Pons (tissue), 1 donor: ENCODE measurements around the gene TRA2A.
"Not testable (repeated sequence)": the region's sequence is repeated elsewhere in the genome, so short reads cannot be mapped to it uniquely, and the experiment has no call there.

Experiments used
- DNase-seq: peaks from one replicate; pipeline ENCODE4 v3.0.0-alpha.2; 2016; ENCODE audit warnings: low spot score

The TRA2A gene

GRCh38 chr7:23531794-23532489, at the start of gene TRA2A:
Gene TRA2A, minus strand, starts transcription at chr7:23531981. Its CDS starts 157 bp downstream, at chr7:23531824.
- DNase-seq: peak; percentile 97

GRCh38 chr7:23570592-23571200, 38.9 kb upstream of the TRA2A start:
- peak; percentile 86 for DNase-seq

GRCh38 chr7:23558303-23558702, 26.5 kb upstream of the TRA2A start:
- DNase-seq: no peak

GRCh38 chr7:23547662-23548061, 15.9 kb upstream of the TRA2A start:
- DNase-seq: no peak

- peak; percentile 93 for DNase-seq
Observed at GRCh38 chr7:23546897-23547572, 15.3 kb upstream of the TRA2A start.

GRCh38 chr7:23545493-23545892, 13.7 kb upstream of the TRA2A start:
- no peak for DNase-seq

- DNase-seq: no peak
Observed at GRCh38 chr7:23544913-23545354, 13.2 kb upstream of the TRA2A start.

GRCh38 chr7:23542752-23543151, 11.0 kb upstream of the TRA2A start:
- DNase-seq: no peak

- DNase-seq: no peak
Observed at GRCh38 chr7:23539494-23539907, 7.7 kb upstream of the TRA2A start.

- no peak for DNase-seq
Observed at GRCh38 chr7:23538301-23538700, 6.5 kb upstream of the TRA2A start.

GRCh38 chr7:23533238-23533604, 1.4 kb upstream of the TRA2A start:
- DNase-seq: no peak

GRCh38 chr7:23532490-23533237, 883 bp upstream of the TRA2A start:
- no peak for DNase-seq

GRCh38 chr7:23531050-23531793, 559 bp downstream of the TRA2A start:
- DNase-seq: peak; percentile 50

- peak; percentile 53 for DNase-seq
Observed at GRCh38 chr7:23530405-23530804, 1.4 kb downstream of the TRA2A start.

- no peak for DNase-seq
Observed at GRCh38 chr7:23529262-23529859, 2.4 kb downstream of the TRA2A start.

- DNase-seq: not testable (repeated sequence)
Observed at GRCh38 chr7:23525611-23526010, 6.2 kb downstream of the TRA2A start.

- DNase-seq: no peak
Observed at GRCh38 chr7:23524473-23524872, 7.3 kb downstream of the TRA2A start.

GRCh38 chr7:23523486-23524075, 8.2 kb downstream of the TRA2A start:
- no peak for DNase-seq

- DNase-seq: no peak
Observed at GRCh38 chr7:23520582-23520981, 11.2 kb downstream of the TRA2A start.

GRCh38 chr7:23514755-23515154, 17.0 kb downstream of the TRA2A start:
- DNase-seq: no peak

GRCh38 chr7:23513746-23514145, 18.0 kb downstream of the TRA2A start:
- DNase-seq: not testable (repeated sequence)
